ENCODE measurements around the gene KIF25.

The KIF25 gene

DNA sequence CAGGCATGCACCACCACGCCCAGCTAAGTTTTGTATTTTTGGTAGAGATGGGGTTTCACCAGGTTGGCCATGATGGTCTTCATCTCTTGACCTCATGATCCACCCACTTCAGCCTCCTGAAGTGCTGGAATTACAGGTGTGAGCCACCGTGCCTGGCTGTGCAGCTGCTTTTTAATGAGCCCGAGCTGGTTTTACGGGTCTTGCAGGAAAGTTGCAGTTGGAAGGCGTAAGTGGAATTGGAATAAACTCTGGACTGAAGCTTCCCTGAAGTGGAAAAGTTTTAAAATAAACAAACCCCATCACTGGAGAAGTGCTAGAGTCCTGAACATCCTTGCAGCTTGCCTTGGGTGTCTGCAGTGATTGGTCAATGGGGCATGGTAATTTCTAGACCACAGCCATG, 40.4 kb downstream of the KIF25 start:
- no peak for DNase-seq

DNA sequence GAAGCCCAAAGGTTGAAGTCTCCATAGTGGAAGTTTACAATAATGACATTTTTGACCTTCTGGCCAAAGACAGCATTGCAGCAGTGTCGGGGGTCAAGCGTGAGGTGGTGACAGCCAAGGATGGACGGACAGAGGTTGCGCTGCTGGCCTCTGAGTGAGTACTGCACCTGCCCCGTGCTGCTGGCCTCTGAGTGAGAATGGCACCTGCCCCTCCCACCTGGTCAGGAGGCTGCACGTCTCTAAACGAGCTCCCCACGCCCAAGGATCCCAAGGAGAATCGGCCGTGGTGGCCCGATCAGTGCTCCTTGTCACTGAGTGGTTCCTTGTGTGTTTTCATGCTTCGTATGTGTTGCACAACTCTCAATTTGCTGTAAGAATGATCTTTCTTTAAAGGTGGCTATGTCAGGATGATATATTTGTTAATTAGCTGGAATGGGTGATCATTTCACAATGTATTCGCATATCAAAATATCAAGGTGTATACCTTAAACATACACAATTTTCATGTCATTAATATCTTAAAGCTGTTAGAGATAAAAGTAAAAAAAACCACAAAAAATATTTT, 41.2 kb downstream of the KIF25 start:
- no peak for DNase-seq

DNA sequence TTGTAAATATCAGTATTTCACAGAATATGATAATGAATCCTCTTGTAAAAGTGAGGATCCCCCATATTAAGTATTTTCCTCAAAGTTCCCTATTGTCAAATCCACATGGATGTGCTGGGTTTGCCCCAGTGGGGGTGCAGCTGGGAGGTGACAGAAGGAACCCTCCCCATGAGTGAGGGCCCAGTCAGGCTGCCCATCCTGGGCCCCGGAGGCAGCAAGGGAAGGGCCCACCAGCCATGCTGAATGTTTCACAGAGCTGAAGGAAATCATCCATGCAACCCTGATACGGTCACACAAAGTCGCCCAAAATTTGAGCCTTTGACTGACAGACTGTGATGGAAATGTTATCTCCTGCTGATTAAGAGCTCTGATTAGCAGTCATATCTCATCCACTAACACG, 41.8 kb downstream of the KIF25 start:
- DNase-seq: no peak

DNA sequence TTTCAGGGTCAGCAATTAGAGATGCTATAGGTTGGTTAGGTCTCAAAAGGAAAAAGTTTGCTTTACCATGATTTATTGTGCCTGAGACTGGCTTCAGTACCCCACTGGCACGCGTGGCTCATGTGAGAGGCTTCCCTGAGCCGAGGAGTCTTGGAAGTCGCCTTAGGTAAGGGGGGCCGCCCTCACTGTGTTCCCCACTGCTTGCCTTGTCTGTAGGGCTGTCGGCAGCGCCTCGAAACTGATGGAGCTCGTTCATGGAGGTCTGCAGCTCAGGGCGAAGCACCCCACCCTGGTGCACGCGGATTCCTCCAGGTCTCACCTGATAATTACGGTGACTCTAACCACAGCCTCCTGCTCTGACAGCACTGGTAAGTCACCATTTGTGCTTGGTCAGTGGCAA, 42.4 kb downstream of the KIF25 start:
- DNase-seq: no peak

DNA sequence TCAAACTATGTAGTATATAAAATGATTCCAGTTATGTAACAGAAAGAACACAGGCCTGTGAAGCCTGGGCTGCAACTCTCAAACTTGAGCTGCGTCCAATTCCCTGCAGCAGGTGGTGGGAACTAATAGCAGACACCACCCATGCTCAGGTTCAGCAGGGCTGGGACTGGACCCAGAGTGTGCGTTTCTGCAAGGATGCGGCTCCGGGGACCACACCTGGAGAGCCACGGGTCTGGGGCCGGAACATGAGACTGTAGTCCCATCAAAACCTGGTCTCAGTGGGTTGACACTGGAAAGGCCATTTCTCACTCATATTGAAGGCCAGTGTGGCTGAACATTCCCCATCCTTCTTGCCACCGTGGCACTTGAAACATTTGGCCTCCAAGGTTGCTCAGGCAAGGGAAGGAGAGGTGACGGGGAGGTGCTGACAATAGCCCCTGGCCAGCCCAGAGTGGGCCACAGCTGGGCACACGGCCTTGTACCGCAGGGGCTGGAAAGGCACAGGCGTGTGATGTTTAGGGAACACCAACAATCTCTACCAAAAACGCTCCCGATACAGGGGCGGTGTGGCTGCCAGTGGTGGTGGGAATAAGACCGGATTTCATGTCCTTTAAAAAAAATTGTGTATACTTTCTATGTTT, 43.5 kb downstream of the KIF25 start:
- DNase-seq: no peak

DNA sequence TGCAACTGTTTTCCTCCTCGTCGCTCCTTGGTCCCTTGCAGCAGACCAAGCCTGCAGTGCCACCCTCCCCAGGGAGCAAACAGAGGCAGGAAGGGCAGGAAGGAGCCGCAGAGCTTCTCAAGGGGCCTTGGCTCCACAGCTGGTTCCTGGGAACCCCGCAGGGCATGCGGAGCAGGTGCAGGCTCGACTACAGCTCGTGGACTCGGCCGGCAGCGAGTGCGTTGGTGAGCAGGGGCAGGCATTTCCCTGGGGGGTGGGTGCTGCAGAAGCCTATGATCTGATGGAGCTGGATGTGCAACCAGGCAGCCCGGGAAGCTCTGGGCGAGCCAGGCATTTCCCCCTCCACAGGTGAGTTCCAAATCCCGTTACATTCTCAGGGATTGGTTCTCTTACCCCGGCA, 44.5 kb downstream of the KIF25 start:
- no peak for DNase-seq

DNA sequence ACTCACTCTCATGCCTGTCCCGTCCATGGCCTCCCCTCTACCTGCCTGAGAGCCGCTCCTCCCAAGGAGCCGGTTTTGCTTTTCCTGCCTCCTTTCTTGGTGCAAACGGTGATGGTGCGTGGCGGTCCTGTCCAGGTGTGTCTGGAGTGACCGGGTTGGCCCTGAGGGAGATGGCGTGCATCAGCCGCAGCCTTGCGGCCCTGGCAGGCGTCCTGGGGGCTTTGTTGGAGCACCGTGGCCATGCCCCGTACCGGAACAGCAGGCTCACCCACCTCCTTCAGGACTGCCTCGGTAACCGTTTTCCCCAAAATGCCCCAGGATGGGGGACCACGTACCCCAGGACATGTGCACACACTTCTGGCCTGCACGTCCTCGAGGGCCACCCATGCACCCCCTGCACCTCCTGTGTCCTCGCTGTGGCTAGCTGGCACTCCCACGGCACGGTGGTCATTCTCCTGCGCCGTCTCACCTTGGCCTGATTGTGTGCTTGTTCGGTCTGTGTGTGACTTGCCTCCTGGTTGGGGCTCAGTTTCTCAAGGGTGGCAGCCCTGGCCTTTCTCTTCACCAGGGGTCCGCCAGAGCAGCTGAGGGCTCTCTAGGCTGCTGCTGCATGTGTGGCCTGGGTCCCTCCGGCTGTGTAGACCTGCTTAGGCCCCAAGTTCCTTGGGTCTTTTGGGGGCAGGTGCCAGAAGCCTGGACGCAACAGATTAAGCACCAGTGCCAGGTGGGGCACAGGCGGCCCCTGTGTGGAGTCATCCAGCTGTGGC, 45.1 kb downstream of the KIF25 start:
- DNase-seq: no peak

DNA sequence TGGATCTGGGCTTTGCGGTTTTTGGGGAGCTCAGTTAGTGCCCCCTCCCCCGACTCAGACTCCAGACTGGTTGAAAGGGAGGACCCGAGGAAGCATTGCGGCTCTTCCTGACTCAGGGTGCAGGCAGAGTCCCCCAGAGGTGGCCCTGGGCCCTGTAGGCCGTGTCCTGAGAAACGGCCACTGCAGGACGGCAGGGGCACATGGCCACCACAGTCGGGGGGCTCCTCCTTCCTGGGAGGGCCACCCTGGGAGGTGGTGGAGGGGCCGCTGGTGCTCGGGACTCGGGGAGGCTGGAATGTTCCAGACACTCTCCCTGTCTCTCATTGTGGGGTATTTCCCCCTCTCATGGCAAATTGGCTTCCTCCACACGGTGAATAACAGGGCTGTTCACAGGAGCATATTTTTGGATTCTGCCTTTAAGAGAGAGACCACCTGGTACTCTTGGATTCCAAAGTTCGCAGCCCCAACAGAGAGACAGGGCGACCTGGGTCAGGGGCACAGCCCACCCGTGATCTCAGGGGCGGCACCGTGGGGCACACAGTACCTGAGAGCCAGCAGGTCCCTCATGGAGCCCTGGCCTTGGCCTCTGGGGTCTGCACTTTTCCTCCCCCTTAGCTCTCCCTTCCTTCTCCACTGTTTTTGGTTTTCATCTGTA, 45.8 kb downstream of the KIF25 start:
- DNase-seq: no peak

DNA sequence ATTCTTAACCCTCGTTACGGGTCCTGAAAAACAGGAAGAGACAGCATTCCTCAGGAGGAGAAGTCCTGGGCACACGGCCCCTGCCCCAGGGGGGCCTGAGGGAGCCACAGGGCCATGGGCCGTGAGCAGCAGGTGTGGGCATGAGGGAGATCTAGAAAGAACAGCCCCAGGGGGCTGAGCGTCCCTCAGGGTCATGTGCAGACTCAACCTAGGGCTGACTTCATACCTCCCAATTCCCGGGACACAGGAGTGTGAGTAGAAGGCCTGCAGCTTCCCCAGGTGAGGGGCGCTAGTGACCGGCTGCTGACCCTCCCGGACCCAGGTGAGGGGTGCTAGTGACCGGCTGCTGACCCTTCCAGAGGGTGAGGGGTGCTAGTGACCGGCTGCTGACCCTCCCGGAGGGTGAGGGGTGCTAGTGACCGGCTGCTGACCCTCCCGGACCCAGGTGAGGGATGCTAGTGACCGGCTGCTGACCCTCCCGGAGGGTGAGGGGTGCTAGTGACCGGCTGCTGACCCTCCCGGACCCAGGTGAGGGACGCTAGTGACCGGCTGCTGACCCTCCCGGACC, 46.5 kb downstream of the KIF25 start:
- no peak for DNase-seq

DNA sequence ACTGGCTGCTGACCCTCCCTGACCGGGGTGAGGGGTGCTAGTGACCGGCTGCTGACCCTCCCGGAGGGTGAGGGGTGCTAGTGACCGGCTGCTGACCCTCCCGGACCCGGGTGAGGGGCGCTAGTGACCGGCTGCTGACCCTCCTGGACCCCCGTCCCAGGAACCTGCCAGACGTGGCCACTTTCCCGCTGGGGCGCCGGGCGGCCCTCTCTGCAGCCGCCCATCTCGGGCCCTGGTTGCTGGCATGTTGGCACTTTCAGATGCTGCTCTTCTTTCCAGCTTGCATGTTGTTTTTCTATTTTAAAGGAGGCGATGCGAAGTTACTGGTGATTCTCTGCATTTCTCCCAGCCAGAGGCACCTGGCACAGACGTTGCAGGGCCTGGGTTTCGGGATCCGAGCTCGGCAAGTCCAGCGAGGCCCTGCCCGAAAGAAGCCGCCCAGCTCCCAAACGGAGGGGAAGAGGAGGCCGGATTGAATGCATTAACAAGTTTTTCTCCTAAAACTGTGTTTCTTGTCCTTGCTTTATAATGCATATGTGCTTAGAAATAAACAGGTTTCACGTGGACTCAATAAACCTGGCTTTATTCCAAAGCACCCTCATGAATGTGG, 47.2 kb downstream of the KIF25 start:
- DNase-seq: no peak

DNA sequence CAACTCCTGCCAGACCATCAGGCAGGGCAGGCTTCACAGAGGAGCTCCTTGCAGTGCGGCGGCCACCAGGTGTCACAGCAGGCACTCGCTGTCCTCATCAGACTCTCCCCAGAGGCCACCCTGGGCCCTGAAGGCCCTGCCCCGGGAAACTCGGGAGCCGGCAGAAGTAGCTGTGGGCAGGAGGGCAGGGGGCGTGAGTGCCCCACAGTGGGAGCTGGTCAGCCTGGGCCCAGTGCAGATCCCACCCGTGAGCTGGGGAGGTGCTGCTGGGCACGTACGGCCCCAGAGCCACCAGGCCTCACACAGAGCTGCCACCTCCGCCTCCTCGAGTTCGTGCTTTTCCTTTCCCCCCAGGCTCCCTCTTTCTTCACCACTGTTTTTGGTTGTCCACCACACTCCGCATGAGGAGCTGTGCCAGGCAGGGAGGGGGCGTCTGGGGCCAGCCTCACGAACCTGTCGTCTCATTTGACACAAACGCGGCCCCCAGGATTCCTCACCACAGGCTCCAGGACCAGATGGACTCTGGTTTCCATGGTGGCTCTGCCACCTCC, 47.7 kb downstream of the KIF25 start:
- DNase-seq: no peak

DNA sequence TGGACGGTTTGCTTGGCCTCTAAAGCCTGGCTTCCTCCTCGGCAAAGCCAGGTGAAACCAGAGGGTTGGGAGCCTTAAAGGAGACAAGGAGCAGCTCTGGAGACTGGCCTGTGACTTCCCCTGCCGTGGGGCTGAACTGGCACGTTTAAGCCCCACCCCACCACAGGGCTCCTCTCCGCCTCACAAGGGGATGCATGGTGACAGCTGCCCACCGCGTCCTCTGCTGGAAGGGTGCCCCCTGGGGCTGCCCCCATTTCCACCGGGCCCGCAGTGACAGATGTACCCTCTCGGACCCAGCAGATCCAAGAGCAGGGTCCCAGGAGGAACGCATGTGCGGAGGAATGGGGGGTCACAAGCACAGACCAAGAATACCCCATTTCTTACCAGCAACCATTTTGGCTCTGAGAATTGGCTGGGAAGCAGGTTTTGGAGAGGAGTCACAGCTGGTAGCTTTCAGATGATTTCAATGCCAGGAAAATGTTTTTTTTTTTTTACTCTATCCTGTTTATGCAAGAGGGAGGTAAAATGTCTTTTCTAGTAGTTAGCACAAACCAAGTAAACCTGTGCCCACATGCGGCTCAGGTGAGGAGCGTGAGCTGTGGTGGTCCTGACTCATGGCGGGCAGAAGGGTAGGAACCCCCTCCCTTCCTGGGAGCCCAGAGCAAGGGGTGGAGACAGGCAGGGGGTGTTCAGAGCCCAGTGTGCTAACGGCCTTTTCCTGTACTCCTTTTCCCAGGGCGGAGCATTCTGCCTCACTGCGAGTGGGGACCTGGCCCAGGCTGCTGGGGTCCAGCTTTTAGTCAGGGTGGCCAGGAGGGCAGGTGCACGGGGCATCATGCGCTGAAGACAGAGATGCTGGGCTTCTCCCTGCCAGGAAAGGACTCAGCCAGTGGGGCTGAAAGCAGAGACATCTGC, 48.5 kb downstream of the KIF25 start:
- DNase-seq: no peak

DNA sequence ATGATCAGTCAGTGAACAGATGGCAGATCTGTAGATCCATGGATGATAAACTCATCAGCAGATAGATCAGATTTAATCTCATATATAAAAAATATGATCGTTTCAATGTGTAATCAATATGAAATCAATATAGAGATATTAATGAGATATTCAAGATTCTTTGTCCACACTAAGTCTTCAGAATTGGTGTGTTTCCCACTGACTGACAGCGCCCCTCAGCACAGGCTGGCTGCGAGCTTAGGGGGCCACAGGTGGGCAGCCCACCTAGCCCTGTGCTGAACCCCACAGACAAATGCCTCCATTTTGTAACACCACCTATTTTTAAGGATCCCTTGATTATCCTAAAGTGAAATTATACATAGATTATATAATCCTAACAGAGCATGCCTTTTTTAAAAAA, 49.2 kb downstream of the KIF25 start:
- no peak for DNase-seq

DNA sequence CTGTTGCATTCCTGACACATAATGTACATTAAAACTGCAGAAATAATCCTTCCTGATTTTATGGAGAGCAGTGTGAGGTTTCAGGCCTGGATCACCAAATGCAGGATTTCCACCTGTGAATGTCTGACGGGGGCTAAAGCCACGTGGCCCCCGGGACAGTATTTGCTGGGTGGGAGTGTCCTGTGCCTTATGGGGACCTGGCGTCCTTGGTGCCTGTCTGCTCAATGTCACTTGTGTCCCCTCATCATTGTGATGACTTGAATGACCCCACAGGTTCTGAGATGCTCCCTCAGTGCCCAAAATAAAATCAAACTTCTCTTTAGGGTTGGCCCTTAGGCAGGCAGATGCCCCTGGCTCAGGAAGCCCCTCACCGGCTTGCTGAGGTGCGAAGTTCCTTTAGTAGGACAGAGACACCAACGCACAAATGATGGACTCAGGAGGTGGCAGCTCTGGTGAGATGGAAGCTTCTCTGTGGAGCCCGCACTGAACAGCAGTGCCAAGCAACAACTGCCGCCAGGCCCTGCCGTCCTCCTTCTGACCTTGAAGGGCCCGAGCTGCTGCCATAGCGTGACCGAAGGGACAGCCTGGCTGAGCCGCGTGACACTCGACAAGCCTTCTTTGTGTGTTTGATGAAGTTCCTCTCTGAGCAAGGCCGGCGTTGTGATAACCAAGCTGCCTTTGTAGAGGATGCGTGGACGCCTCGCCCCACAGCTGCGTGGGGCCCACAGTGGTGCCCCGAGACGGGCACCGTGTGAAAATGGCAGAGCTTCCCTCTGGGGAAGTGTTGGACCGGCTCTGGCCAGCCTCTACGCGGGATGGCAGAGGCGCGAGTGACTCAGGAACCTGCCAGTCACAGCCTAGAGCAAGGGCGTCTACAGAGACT, 50.6 kb downstream of the KIF25 start:
- DNase-seq: no peak

DNA sequence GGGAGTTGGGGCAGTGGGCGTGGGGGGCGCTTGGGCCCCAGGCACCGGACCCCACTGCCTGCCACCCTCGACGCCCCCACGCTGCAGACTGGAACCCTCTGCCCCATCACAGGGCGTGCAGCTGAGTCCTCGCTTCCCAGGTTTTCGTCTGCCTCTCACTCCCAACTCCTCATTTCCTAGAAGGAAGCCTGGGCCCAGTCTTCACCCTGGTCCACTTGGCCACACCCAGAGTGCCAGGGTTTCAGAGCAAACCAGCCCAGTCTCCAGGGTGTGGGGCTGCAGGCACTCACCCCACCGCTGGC, 51.2 kb downstream of the KIF25 start:
- DNase-seq: no peak

DNA sequence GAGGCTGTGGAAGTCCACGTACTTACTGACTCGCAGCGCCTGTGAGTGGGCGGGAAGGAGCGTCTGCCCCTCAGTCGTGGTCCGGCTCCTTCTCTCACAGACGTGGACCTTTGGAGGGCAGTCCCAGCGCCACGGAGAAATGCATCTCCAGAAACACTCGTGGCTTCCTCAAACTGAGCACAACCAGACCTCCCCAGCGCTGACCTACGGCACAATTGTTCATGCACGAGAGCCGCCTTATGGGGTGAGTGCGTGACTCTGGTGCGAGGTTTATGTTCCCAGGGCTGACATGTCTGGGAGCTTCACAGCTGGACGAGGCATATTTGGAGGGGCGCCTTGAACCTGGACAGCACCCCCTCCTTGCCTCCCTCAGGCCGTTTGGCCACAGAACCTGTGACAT, 51.8 kb downstream of the KIF25 start:
- no peak for DNase-seq

DNA sequence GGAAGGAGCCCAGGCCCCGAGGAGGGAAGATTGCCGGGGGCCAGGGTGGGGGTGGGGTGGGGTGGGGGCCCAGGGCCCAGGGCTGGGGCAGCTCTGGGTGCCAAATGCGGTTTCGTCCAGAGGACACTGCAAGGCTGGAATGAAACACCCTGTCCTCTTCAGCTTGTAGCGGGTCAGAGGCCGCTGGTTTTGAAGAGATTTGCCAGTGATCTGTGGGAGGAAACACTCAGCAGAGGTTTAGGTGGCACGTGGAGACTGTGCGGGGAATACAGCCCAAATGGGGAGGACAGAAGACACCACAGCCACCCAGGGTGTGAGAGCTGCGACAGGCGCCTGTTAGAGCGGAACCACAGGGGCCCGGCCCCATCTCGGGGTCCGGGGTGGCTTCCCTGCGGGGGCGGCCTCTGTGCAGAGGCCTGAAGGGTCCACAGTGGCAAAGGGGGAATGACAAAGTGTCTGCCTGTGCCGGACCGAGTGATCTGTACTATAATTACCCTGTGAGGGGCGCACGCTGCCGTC, 52.3 kb downstream of the KIF25 start:
- no peak for DNase-seq

DNA sequence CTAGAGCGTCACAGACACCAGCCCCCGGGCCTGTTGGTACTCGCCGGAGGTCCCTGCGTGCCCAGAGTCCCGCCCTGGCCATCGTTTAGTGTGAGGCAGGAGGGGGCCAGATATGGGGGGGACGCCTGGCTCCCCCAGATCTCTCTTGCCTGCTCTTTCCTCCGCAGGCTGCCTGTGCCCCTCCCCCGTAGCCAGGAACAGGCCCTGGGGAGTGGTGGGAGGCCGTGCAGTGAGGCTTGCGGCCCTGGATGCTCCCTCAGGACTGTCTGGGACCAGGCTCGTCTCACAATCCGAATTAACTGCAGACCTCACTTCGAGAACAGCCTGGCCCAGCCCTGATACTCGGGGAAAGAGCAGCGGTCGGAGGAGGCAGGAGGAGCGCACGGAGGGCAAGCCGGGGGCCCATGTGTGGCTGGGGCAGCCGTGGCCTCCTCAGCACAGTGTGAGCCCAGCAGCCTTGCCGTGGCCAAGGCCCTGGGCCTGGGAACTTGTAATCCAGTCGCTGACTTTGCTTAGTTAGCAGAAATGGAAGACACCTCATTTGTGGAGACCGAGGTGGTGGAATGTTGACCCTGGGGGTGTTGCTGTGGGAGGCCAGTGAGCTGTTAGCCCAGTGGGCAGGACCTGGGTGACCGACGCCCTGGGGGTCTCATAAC, 52.9 kb downstream of the KIF25 start:
- DNase-seq: no peak

DNA sequence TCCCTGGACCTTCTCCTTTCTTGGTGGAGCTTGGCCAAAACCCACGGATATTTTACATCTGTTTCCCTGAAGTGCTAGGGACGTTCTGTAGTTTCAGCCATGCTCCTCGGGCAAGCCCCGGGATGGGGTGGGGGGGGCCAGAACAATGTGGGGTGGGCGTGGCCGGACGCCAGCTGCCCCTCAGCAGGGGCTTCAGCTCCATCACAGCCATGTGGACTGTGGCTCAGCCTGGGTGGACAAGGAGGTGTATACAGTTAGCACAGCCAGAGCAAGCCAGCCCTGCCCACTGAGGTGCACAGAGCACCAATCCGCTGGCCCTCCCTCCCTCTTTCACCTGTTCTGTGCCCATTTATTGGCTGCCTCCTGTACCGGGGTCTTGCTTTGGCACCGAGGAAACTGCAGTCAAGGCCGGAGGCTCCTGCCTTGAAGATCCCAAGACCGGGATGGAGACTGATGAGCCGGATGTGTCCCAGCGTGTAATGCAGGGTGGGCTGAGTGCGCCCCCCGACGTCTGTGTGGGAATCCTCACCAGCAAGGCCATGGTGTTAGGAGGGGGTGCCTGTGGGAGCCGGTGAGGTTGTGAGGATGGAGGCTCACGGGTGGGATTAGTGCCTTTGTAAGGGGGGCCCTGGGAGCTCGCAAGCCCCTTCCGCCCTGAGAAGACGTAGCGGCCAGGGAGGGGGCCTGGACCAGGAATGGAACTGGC, 53.6 kb downstream of the KIF25 start:
- DNase-seq: no peak
